ENCODE data around the gene MC3R.

- no peak for TF ChIP-seq CTCF (IDR thresholded peaks at IDR 0.05; ENCODE audit: low read depth, low read length)
- TF ChIP-seq POLR2A (IDR thresholded peaks at IDR 0.05; ENCODE audit: extremely low read depth, insufficient read length) = no peak
- TF ChIP-seq MAX (IDR thresholded peaks at IDR 0.05; ENCODE audit: low read depth, low read length) = no peak
- TF ChIP-seq MYC (IDR thresholded peaks at IDR 0.05; ENCODE audit: low read depth, low read length) = no peak
Observed at GRCh38 chr20:56289652-56290051, 41.1 kb downstream of the MC3R start.
